DMS53 treated with DMSO at 0.1 percent for 48 hours (cell line): ENCODE data around the gene ATP13A2.

Experiments
- DNase-seq: peaks from one replicate; lab custom pipeline; 2025; ENCODE audit not compliant: unreplicated experiment; lab: John Stamatoyannopoulos, UW

The ATP13A2 gene

DNA sequence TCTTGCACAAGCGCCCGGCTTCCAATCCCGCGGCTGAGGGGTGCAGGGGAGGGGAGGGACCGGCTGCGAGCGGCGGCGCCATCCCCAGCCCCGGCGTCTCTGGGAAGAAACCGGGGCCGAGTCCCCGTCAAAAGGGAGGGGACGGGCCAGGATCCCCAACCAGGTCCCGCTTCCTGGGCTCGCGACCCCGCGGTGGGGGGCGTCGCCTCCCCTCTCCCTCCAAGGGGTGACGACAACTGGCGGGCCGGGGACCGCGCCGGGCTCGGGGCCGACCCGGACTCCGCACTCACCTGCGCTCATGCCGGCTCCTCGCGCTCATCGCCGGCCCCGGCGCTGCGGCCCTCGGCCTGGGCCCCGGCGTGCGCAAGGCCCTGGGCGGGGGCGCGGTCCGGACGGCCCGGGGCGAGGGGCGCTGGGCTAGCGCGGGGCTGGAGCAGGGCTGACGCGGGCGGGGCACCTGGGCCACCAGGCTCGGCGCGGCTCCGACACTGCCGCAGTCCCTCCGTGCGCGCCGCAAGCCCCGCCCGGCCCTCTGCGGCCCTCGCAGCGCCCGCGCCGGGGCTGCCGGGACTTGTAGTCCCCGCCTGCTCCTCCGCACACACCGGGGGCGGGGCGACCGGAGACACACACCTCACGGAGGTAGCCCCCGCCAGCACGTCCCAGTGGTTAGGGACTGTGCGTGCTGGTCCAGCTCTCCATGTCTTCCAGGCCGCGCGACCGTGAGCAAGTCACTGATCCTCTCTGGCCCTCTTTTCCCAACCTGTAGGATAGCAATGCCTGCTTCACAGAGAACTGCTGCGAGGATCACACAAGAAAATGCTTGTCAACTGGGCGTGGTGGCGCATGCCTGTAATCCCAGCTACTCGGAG lies at the start of gene ATP13A2:
Gene ATP13A2, minus strand, starts transcription at position 490 of the 869 bp plus-strand sequence. Its CDS starts 190 bp downstream, at position 300.
- peak; percentile 80 for DNase-seq

DNA sequence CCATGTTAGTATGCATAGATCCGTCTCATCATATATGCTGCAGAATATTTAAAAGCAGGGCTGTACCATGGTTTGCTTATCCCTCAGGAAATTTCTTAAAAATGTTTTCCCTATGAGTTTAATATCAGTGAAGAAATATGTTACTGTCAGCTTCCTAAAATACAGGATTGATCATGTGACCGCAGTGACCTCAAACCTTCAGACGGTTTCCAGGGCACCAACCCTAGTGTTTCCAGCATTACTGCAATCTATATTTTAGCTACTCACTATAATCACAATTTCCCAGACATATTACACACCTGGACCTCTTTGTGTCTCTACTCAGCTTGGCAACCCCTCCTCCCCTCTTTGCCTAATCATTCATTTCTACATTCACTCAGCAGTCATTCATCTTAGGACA lies 49.8 kb upstream of the ATP13A2 start:
- DNase-seq, result no peak

GRCh38 chr1:17060306-17060749 lies 48.6 kb upstream of the ATP13A2 start:
- DNase-seq, result no peak

- DNase-seq, result peak; percentile 81
These were observed 47.9 kb upstream of the ATP13A2 start for GRCh38 chr1:17059391-17060305.

DNA sequence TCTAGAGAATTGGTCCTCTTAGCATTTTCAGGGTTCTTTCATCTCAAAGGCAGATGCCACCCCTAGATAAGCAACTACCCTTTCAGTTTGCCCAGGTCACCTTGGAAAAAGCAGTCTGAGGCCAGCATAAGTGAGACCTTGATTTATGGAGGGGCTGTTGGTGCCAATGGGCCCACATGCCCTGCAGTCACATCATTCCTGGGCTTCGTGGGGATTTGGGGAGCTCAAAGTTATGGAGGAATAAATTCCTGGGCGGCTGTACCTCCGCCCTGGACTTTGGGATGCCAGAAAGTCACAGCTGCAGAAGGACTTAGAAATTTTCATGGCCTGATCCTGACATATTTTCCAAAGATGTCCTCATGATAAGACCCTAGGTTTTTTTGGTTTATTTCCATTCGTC lies 44.8 kb upstream of the ATP13A2 start:
- no peak for DNase-seq

DNA sequence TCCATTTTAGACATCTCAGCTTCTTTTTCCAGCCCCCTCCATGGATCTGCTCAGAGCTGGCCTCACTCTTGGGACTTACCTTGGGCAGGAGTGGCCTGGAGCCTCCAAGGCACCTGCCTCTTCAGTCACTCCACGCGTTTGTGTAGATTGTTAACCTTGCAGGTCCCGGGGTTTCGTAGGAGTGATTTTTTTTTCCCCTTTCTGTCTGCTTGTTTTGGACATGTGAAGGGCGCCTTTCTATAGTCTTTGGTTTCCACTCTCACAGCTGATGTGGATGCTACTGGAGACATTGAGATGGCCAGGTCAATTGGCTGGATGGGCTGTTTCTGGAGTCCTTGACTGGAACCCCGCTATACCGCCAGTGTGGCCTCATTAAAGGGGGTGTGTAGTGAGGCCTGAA lies 44.1 kb upstream of the ATP13A2 start:
- DNase-seq, result no peak

DNA sequence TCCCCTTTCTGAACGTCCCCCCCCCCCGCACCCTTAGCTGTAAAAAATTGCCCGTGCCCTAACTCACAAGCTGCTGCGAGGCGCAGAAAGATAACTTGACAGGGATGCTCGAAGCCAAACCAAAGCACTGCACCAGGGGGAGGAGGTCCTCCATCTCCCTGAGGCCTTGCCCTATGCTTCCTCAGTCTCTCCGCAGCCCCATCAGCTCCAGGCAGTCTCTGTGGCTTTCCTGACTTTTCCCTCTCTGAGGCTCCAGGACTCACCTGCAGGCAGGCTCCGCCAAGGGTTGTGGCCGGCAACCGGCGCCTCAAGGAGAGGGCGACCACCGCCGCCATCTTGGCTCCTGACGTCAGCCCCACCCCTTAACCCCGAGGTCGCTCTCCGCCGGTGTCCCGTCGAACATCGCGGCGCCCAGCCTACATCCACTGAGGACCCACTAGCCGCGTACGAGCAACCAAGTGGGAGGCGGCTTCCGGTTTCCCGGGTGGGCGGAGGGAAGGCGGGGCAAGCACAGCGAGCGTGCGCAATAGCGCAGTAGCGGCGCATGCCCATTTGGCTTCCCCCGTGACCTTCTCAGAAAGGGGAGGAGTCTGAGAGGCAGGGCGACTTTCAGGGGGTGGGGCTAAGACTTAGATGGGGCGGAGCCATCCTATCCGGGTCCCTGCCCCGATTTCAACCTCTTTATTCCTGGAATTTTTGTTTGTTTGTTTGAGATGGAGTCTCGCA lies 42.1 kb upstream of the ATP13A2 start, which contains the start of gene SDHB:
Gene SDHB, minus strand, starts transcription at position 348 of the 726 bp plus-strand sequence. Its CDS starts 13 bp downstream, at position 335.
- peak; percentile 95 for DNase-seq

- no peak for DNase-seq
These were observed 41.5 kb upstream of the ATP13A2 start for GRCh38 chr1:17053086-17053684.

DNA sequence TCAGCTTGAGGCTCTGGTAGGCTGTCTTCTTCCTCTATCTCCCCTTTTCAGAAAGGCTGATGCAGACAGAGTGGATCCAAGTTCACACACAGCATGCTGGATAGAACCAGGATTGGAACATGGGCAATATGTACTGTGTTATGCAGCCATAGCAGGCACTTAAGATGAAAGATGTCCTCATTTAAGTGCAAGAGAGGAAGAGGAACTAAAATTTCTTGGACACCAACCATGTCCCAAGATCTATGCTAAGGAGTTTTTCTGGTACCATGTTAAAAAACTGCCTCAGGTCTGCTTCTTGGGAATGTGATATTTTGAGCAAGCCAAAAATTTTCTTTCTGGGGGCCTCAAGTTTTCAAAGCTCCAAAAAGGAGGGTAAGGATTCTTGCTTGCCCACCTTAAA lies 40.9 kb upstream of the ATP13A2 start:
- no peak for DNase-seq

DNA sequence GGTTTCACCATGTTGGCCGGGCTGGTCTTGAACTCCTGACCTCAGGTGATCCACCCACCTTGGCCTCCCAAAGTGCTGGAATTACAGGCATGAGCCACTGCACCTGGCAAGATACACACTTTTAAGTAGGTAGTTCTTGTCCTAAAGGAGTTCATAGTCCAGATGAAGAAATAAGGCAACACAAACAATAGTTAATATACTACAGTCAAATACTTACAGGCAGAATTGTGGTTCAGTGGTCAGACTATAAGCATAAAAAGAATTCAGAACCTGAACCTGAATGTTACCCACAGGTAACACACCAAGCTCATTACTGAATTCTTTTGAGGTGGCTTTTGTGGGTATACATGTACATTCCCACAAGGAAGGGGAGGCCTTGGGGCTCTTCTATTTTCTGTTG lies 40.3 kb upstream of the ATP13A2 start:
- no peak for DNase-seq

DNA sequence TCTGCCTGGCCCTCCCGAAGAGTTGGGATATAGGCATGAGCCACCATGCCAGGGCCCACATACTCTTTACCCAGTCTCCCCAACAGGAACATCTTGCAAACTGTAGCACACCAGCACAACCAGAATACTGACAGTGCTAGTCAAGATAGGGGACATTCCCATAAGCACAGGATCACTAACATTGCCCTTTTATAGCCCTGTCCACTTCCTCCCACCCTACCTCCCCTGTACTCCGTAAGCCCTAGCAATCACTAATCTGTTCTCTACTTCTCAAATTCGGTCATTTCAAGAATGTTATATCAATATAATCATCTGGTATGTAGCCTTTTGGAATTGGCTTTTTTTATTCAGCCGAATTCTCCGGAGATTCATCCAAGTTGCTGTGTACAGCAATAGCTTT lies 36.2 kb upstream of the ATP13A2 start:
- DNase-seq, result no peak

GRCh38 chr1:17046334-17046657 lies 34.6 kb upstream of the ATP13A2 start:
- no peak for DNase-seq

- peak; percentile 50 for DNase-seq
These were observed 34.1 kb upstream of the ATP13A2 start for GRCh38 chr1:17045634-17046333.

- no peak for DNase-seq
These were observed 33.4 kb upstream of the ATP13A2 start for GRCh38 chr1:17045150-17045549.

- DNase-seq, result no peak
These were observed 31.9 kb upstream of the ATP13A2 start for GRCh38 chr1:17043676-17044075.

DNA sequence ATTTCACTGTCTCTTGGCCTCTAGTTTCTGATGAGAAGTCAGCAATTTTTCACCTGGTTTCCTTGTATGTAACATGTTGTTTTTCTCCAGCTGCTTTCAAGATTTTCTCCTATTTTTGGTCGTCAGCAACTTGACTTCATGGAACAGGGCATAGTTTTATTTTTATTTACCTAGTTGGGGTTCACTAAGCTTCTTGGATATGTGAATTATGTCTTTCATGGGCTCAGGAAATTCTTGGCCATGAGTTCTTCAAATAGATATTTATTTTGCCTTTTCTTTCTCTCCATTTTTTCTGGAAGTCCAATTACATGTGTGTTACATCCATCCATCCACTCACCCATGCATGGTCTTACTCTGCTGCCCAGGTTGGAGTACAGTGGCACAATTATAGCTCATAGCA lies 28.4 kb upstream of the ATP13A2 start:
- DNase-seq, result no peak

DNA sequence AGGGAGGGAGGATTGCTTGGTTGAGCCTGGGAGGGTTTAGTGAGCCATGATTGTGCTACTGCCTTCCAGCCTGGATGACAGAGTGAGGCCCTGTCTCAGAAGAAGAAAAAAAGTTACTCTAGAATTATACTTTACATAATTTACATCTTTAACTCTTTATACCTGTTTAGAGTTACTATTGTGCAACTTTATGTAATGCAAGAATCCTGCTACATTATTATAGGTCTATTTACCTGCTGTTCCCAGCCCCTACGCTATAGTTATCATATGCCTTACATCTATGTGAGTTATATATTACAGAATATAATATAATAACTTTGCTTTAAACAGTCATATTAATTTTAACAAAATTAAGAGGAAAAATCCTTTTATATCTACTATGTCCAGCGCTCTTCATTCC lies 27.8 kb upstream of the ATP13A2 start:
- no peak for DNase-seq

DNA sequence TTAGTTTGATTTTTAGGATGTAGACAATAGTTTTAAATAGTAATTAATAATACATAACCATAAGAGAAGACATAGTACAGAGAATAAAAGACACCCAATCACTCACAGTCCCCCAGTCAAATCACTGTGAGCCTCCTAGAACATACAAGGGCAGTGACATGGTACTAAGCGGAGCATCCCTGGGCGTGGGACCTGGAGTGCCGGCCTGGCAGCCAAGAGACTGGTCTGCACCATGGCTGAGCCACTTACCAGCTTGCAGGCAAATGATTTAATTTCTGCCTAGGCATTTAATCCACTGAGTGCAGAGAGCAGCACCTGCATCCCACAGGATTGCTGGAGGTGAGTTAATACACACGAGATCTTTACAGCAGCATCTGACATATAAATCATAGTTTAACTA lies 21.8 kb upstream of the ATP13A2 start:
- no peak for DNase-seq

DNA sequence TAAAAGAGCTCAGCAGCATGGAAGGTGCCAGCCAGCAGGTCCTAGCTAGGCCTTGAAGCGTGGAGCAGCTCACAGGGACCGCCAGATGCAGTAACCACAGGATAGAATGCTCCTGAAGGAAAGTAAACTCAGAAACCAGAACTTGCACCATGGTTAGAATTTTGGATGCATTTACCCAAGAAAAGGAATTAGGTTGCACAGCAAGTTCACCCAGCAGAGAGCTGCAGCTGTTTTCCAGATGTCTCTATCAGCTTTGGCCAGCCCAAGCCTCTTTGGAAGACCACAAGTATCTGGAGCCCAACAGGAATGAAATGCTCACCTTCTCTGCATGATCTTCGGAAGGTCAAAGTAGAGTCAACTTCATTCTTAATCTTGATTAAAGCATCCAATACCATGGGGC lies 21.0 kb upstream of the ATP13A2 start:
- DNase-seq, result no peak

DNA sequence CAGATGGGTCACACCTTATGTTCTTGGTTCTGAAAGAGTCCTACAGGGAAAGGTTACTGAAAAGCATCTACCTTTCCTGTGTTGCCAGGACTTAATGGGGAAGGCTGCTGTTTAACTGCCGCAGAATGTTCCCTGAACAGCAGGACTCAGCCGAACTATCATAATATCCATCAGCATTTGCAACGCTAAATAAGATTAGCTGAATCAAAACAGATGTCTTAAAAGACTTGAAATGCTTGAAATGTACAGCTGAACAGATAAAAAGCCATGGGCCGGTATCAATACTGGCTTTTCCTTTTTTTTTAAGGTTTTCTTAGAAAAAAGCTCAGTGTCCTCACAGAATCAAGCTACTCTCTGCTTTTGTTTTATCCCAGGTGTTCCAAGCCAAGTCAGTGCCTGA lies 19.7 kb upstream of the ATP13A2 start:
- no peak for DNase-seq
